GM21526 (cell line): ENCODE results near the gene TNFRSF17.
"Not testable (repeated sequence)": the region's sequence is repeated elsewhere in the genome, so short reads cannot be mapped to it uniquely, and the experiment has no call there.

Source experiments
- ATAC-seq: cut with Tn5 transposase; IDR thresholded peaks from one replicate; pipeline ENCODE4 v1.9.1; 2021; ENCODE audit warnings: moderate library complexity; ENCODE audit not compliant: unreplicated experiment, low FRiP score

Gene TNFRSF17

DNA sequence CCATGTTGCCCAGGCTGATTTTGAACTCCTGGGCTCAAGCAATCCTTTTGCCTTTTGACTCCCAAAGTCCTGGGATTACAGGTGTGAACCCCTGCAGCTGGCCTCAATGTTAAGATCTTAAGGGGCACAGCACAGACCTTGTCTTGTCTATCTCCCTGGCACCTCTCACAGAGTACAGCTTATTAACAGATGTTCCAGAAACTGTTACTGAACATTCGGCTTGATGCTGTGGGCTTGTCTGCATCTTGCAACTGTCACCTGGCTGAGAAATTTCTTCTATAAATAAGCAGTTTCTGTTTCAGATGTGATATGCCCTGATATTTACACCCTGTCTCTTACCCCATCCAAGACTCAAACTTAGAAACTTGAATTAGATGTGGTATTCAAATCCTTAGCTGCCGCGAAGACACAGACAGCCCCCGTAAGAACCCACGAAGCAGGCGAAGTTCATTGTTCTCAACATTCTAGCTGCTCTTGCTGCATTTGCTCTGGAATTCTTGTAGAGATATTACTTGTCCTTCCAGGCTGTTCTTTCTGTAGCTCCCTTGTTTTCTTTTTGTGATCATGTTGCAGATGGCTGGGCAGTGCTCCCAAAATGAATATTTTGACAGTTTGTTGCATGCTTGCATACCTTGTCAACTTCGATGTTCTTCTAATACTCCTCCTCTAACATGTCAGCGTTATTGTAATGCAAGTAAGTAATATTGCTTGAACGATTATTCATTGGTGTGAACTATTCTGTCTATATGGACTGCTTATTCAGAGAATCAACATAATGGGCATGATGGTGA is at the start of gene TNFRSF17:
Gene TNFRSF17 (plus strand): TSS at position 450 of the 791 bp plus-strand sequence. CDS start 115 bp downstream, at position 565.
- peak; percentile 66 for ATAC-seq

DNA sequence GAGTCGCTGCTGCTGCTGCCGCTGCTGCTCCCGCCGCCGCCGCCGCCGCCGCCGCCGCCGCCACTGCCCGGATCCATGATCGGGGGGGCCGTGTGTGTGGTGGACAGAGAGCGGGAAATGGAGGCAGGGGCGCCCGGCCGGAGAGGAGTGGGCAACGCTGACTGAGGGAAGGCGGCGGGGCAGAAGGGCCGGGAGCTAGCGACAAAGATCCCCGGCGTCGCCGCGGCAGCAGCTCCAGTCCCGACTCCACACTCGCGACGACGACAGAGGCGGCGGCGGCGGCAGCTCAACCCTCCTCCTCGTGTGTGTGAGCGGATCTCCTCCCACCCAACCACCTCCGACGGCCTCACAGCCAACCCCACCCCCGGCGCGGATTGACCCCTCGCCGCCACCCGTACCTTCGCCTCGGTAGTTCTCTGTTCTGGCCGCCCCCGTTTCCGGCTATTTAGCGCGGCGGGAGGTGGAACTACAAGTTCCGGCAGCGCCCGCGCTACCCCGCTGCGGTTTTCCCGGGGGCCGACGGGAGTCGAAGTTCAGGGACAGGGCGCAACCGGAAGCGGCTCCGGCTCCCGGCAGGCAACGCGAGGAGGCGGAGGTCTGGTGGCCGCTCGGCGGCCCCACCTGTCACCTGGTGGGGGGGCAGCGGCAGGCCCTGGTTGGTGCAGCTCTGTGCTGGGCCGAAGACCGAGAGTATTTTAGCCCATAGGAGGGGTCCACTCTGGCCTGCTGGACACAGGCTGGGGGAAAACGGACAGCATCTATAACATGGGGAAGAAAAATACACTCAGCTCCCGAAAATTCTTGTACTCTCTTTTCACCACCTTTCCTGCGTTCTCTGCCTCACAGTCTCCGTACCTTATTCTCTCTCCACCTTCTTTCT is 49.1 kb upstream of the TNFRSF17 start, which contains the start of gene GSPT1:
Gene GSPT1 (minus strand): TSS at position 313 of the 880 bp plus-strand sequence. CDS start 236 bp downstream, at position 77.
- peak; percentile 80 for ATAC-seq

DNA sequence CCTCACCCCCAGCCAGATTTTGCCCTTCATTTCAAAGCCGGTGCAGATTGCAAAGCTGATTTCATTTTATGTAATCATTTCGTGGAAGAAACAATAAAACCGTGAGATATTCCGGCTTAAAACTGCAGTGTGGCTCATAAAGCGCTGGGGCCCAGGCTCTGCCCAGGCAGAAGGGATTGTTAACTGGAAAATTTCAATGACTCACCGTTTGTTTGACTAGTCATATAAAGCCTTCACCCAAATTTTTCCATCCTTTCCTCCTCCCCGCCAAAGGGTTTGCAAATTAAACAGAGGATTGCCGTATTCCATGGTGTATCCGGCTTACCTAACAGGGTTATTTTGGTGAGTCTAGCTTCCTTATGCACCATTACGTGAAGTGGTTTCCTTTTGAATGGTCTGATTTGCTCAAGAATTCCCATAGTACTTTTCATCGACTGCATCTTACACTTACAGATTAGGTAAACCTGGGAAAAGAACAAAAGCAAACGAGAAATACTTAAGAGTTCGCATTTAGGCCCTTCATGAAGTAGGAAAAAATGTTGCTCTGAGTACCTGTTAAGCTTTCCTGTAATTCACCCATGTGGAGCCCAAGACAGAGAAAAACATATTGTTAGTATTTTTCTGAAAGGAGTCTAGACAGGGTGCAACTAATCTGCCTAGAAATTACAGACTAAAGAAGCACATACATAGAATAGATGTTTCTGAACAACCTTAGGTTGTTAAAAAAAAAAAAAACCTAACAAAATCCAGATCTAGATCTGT is 48.3 kb upstream of the TNFRSF17 start:
- no peak for ATAC-seq

DNA sequence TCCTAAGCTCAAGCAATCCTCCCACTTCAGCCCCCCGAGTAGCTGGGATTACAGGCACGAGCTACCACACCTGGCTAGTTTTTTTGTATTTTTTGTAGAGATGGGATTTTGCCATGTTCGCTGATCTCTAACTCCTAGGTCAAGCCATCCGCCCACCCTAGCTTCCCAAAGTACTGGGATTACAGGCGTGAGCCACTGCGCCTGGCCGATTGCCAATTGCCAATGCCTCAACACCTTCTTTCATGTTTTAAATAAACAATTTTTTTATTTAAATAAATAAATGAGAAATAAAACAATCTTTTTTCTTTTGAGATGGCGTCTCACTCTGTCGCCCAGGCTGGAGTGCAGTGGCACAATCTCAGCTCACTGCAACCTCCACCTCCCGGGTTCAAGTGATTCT is 41.0 kb upstream of the TNFRSF17 start:
- ATAC-seq = not testable (repeated sequence)

DNA sequence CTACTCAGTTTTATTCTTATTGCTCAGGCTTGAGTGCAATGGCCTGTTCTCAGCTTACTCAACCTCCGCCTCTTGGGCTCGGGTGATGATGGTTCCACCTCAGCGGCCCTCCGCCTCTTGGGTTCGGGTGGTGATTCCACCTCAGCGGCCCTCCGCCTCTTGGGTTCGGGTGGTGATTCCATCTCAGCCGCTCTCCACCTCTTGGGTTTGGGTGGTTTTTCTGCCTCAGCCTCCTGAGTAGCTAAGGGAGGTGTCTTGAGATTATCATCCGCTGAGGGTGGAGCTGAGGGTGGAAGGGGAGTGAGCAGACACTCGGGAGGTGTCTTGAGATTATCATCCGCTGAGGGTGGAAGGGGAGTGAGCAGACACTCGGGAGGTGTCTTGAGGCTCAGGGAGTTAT is 37.7 kb upstream of the TNFRSF17 start:
- not testable (repeated sequence) for ATAC-seq

DNA sequence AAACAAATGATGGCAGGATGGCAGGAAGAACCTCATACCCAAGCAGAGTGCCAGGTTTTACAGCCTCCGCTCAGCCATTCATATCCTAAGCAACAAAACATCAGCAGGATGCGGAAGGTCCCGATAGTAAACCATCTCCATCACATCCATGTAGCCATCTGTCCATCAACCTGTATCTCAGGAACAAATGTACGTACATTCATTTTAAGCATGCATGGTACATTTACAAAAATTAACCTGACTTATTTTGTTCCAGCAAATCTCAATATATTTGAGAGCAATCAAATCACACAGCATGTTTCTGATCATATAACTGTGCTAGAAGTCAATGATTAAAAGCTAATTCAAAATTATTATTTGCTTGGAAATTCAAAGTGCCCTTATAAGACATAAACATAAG is 23.1 kb upstream of the TNFRSF17 start, which contains the start of gene NPIPB2:
Gene NPIPB2 (minus strand): TSS at position 101 of the 400 bp plus-strand sequence. CDS start 0 bp downstream, at position 101.
- ATAC-seq = not testable (repeated sequence)

DNA sequence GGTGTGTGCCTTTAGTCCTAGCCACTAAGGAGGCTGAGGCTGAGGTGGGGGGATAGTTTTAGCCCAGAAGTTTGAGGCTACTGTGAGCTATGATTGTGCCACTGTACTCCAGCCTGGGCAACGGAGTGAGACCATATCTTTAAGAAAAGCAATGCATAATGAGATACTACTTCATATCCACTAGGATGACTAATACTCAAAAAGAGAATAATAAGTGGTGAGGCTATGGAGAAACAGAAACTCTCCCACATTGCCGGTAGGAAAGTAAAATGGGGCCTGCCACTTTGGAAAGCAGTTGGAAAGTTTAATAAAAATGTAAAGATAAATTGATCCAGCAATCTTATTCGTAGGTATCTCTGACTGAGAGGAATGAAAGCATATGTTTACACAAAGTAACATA is 18.6 kb upstream of the TNFRSF17 start:
- no peak for ATAC-seq

DNA sequence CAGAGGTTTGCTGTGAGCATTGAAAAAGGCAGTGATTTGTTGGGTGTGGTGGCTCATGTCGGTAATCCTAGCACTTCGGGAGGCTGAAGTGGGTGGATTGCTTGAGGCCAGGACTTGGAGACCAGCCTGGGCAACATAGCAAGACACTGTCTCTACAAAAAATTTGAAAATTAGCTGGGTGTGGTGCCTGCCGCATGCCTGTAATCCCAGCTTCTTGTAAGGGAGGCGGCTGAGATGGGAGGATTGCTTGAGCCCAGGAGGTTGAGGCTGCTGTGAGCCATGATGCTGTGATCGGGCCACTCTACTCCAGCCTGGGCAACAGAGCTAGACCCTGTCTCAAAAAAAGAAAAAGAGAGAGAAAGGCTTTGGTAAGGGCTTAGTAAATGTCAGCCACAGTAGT is 16.2 kb upstream of the TNFRSF17 start:
- no peak for ATAC-seq

DNA sequence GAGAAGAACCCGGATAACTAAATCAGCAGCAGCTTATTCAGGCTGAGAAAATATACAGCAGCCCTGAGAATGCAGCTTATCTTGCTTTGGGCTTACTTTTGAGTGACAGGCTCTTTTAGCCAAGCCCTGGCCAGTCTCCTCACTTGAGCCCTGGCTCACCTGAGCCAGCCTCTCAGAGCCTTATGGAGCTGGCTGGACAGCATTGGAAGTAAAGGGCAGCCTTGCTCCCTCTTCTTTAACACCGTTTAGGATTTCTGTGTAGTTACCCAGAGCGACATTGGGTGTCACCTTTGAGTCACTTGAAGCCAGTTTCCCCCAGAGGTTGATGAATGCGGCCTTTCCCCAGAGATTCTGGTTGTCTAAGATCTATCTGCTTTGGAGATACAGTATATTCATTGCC is 15.5 kb upstream of the TNFRSF17 start:
- ATAC-seq = peak; percentile 66

DNA sequence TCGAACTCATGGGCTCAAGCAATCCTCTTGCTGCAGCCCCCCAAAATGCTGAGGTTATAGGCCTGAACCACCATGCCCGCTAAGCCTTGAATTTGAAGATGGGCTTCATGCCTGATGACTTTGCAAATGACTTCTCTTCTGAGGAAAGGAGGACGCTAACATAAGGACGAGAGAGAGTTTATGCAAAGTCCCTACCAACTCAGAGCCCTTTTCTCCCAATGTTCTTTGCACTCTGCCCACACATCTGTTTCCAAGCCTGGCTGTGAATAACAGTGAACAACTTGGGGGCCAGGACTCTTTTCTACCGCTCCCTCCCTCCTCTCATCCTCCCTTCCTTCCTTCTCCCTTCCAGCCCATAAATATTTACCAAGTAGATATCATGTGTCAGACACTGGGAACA is 14.6 kb upstream of the TNFRSF17 start:
- no peak for ATAC-seq

DNA sequence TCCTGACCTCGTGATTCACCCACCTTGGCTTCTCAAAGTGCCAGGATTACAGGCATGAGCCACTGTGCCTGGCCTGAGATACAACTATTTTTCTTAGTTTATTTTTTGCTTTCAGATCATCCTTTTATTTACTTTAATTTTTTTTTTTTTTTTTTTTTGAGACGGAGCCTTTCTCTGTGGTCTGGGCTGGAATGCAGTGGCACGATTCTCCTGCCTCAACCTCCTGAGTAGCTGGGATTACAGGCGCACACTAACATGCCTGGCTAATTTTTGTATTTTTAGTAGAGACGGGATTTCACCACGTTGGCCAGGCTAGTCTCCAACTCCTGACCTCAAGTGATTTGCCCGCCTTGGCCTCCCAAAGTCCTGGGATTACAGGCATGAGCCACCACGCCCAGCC is 11.4 kb upstream of the TNFRSF17 start:
- ATAC-seq = not testable (repeated sequence)

DNA sequence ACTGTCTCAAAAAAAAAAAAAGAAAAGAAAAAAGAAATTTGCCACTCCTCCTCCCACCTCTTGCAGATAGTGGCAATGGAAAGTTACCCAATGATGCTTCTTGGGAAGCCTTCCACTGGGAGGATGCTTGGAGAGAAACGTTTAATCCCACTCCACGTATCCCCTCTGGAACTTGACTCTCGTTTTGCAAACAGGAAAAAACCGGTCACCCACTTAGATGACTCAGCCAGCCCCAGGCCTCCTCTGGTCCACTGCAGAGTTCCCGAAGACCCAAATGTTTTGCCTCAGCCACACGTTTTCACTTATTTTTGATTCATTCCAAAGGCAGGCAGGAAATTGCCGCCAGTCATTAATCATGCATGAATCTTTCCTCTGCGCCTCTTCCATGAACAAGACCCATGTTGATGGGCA is 9.3 kb upstream of the TNFRSF17 start:
- ATAC-seq = no peak

DNA sequence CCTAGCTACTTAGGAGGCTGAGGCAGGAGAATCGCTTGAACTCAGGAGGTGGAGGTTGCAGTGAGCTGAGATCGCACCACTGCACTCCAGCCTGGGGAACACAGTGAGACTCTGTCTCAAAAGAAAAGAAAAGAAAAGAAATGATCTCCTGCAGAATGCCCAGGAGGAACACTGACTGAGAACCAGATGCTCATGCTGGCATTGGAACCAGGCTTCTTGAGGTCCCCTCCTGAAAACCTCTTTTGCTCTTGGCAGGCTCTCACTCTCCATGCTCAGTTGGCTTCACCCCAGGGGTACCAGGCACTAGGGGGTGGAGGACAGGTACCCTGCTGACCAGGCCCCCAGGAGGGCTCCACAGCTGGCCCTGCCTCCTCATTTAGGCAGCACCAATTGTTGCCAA is 8.5 kb upstream of the TNFRSF17 start:
- ATAC-seq = no peak

DNA sequence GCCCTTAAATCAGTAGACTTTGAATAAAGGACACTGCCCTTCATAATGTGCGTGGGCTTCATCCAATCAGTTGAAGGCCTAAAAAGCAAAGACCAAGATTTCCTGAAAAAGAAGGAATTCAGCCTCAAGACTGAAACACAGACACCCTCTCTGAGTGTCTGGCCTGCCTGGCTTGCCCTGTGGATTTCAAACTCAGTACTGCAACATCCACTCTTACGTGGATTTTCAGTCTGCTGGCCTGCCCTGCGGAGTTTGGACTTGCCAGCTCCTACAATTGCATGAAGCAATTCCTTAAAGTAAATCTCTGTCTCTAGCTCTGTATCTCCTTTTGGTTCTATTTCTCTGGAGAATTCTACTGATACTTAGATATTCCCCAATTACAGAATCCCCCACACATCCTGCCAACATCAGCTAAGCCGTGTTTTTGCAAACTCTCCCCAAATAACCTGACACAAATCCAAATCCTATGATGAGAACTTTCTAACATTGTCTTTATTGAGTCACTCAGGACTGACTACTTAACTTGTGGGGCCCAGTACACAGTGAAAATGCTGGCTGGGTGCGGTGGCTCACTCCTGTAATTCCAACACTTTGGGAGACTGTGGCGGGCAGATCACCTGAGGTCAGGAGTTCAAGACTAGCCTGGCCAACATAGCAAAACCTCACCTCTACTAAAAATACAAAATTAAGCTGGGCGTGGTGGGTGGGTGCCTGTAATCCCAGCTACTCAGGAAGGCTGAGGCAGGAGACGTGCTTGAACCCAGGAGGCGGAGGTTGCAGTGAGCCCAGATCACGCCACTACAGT is 7.2 kb upstream of the TNFRSF17 start:
- no peak for ATAC-seq

DNA sequence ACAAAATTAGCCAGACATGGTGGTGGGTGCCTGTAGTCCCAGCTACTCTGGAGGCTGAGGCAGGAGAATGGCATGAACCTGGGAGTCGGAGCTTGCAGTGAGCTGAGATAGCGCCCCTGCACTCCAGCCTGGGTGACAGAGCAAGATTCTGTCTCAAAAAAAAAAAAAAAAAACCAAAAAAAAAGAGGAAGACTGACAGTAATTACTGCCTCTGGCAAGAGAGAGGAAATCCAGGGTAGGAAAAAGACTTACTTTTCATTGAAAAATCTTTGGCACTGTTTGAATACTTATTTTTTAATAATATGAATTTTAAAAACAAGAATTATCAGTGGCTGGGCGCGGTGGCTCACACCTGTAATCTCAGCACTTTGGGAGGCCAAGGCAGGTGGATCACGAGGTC is 2.6 kb upstream of the TNFRSF17 start:
- not testable (repeated sequence) for ATAC-seq

DNA sequence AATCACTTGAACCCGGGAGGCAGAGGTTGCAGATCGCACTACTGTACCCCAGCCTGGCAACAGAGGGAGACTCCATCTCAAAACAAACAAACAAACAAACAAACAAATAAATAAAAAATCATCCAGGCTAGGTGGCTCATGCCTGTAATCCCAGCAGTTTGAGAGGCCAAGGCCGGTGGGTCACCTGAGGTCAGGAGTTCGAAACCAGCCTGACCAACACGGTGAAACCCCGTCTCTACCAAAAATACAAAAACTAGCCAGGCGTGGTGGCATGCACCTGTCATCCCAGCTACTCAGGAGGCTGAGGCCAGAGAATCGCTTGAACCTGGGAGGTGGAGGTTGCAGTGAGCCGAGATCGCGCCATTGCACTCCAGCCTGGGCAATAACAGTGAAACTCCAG is 2.0 kb upstream of the TNFRSF17 start:
- ATAC-seq = not testable (repeated sequence)

DNA sequence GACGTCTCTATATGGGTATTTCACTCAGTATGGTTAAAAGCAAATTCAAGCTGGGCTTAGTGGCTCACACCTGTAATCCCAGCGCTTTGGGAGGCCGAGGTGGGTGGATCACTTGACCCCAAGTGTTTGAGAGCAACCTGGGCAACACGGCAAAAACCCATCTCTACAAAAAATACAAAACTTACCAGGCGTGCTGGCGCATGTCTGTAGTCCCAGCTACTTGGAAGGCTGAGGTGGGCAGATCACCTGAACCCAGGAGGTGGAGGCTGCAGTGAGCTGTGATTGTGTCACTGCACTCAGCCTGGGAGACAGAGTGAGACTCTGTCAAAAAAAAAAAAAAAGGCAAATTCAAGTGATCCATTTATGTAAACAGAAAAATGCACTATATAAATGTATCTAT is 1.3 kb upstream of the TNFRSF17 start:
- ATAC-seq = no peak

DNA sequence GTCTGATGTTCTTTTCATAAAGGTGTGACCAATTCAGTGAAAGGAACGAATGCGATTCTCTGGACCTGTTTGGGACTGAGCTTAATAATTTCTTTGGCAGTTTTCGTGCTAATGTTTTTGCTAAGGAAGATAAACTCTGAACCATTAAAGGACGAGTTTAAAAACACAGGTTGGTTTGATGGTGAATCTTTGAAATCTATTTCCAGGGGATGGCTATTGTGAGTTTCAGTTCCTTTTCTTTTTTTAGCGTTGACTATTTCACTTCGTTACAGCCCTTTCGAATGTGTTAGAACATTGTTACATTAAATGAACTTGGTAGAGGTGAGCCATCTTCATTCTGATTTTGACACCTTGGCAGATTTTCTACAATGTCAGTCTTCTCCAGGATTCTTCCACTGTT is 1.2 kb downstream of the TNFRSF17 start:
- ATAC-seq = no peak

DNA sequence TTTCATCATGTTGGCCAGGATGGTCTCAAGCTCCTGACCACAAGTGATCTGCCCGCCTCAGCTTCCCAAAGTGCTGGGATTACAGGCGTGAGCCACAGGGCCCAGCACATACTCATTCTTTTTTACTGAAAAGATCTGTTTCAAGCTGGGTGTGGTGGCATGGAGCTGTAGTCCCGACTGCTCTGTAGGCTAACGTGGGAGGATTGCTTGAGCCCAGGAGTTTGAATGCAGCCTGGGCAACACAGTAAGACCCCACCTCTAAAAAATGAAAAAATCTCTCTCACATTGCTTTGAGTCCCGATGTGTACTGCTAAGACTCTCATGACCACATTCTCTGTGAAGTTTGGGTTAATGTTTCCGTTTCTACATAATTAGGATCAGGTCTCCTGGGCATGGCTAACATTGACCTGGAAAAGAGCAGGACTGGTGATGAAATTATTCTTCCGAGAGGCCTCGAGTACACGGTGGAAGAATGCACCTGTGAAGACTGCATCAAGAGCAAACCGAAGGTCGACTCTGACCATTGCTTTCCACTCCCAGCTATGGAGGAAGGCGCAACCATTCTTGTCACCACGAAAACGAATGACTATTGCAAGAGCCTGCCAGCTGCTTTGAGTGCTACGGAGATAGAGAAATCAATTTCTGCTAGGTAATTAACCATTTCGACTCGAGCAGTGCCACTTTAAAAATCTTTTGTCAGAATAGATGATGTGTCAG is 2.3 kb downstream of the TNFRSF17 start:
- ATAC-seq = no peak
